Measurements from ENCODE around the gene MAN2A1.

The MAN2A1 gene

DNA sequence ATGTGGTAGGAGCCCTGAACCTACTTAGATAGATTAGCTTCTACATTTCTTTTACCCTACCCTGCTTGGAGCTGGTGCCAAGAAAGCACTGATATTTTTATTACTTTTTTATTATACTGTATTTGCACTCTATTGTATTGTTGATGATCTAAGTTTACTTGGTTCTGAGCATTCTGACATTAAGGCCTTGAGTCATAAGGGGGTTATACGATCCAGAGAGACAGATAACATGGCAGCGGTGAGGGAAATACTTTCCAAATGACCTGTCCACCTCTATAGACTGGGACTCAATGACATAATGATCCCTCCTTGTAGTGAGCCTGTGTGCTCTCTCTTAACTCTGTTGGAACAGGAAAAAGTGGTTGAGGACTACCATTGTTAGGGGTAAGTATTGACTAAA lies 176.3 kb downstream of the MAN2A1 start:
- Histone ChIP-seq H3K79me2 (ENCODE audit: low read length) (peaks cover 22% of the 10 kb centered on the region), H3K36me3 (replicated peaks; ENCODE audit: insufficient read depth, low read length) (peaks cover 28% of the 10 kb centered on the region), H3F3A (ENCODE audit: insufficient read depth, low read length) (peaks cover 9% of the 10 kb centered on the region; the same call in 1 of the 2 replicates), H2AFZ (ENCODE audit: low read length) (no peak overlapping the region), H3K4me1 (ENCODE audit: low read length) (peaks cover 52% of the 10 kb centered on the region), H3K9me3 (replicated peaks; ENCODE audit: insufficient read depth, low read length) (no peaks in the 10 kb centered on the region), H3K27ac (ENCODE audit: low read length) (peak overlapping the region; percentile 2; the same call in 1 of the 2 replicates), H3K9me2 (replicated peaks; ENCODE audit: insufficient read depth, low read length) (no peaks in the 10 kb centered on the region), H4K20me1 (ENCODE audit: insufficient read depth, low read length) (no peaks in the 10 kb centered on the region), H3K4me2 (ENCODE audit: low read depth, low read length) (no peak overlapping the region), H3K9ac (ENCODE audit: low read length) (no peak overlapping the region), H3K27me3 (replicated peaks; ENCODE audit: insufficient read depth, low read length) (no peaks in the 10 kb centered on the region), H3K4me3 (ENCODE audit: low read length) (no peak overlapping the region)
- DNase-seq = no peak
- TF ChIP-seq, protein P1, sequence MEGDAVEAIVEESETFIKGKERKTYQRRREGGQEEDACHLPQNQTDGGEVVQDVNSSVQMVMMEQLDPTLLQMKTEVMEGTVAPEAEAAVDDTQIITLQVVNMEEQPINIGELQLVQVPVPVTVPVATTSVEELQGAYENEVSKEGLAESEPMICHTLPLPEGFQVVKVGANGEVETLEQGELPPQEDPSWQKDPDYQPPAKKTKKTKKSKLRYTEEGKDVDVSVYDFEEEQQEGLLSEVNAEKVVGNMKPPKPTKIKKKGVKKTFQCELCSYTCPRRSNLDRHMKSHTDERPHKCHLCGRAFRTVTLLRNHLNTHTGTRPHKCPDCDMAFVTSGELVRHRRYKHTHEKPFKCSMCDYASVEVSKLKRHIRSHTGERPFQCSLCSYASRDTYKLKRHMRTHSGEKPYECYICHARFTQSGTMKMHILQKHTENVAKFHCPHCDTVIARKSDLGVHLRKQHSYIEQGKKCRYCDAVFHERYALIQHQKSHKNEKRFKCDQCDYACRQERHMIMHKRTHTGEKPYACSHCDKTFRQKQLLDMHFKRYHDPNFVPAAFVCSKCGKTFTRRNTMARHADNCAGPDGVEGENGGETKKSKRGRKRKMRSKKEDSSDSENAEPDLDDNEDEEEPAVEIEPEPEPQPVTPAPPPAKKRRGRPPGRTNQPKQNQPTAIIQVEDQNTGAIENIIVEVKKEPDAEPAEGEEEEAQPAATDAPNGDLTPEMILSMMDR (IDR thresholded peaks at IDR 0.05; ENCODE audit: low read length) = no peak
- no peak for TF ChIP-seq EZH2 (optimal IDR thresholded peaks at IDR 0.05; ENCODE audit: low read depth, low read length)
- TF ChIP-seq EZH2phosphoT487 (IDR thresholded peaks at IDR 0.05; ENCODE audit: low read length) = no peak

DNA sequence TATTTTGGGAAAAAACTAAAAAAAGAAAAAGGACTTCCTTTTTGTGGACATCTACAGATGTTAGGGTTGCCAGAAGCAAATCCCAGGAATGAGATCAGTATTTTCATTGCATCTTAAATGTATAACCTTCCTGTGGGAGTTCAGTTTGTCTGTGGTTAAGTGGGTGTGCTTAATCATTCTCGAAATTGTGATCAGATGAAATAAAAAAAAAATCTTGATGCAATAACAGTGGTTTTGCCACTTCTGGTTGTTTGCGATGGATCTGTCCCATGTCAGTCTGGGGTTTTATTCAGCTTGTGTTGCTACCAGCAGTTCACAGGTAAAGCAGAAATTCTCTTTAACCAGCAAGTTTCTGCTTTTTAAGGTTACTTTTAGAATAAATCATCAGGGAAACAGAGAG lies 179.0 kb downstream of the MAN2A1 start:
- H4K20me1 ChIP-seq (ENCODE audit: insufficient read depth, low read length) = no peaks in the 10 kb centered on the region
- H3K4me2 ChIP-seq (ENCODE audit: low read depth, low read length) = no peak overlapping the region
- TF ChIP-seq EZH2phosphoT487 (IDR thresholded peaks at IDR 0.05; ENCODE audit: low read length) (no peak), EZH2 (optimal IDR thresholded peaks at IDR 0.05; ENCODE audit: low read depth, low read length) (no peak)
- peaks cover 17% of the 10 kb centered on the region; the same call in 1 of the 2 replicates for H3F3A ChIP-seq (ENCODE audit: insufficient read depth, low read length)
- no peak for DNase-seq
- no peaks in the 10 kb centered on the region for H3K27me3 ChIP-seq (replicated peaks; ENCODE audit: insufficient read depth, low read length)
- H3K9me2 ChIP-seq (replicated peaks; ENCODE audit: insufficient read depth, low read length) = no peaks in the 10 kb centered on the region
- H3K27ac ChIP-seq (ENCODE audit: low read length) = no peak overlapping the region
- H3K4me1 ChIP-seq (ENCODE audit: low read length) = peaks cover 25% of the 10 kb centered on the region
- no peaks in the 10 kb centered on the region for H3K9me3 ChIP-seq (replicated peaks; ENCODE audit: insufficient read depth, low read length)
- peaks cover 15% of the 10 kb centered on the region for H3K36me3 ChIP-seq (replicated peaks; ENCODE audit: insufficient read depth, low read length)
- 0 out of 2 replicates have a peak, but pooled peaks cover 2% of the 10 kb centered on the region for H3K79me2 ChIP-seq (ENCODE audit: low read length)
- H2AFZ ChIP-seq (ENCODE audit: low read length) = no peak overlapping the region
- H3K9ac ChIP-seq (ENCODE audit: low read length) = no peak overlapping the region
- no peak overlapping the region for H3K4me3 ChIP-seq (ENCODE audit: low read length)

DNA sequence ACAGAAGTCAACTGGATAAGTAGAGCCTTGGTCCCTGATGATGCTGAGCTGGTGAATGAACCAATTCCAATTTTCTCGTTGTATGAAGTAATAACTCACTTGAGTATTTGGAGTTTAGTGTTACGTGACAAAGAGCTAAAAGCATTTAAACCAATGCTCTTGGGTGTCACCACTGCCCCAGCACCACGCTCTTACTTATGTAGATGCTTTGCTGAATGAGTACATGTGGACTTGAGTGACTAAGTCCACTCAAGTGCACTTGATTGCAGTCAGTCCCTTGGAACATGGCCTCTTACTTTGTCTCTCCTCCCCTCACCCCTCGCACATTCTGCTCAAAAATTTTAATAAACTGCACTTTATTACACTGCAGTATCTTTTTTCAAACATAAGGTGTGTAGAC lies 184.0 kb downstream of the MAN2A1 start:
- Histone ChIP-seq H3K9ac (ENCODE audit: low read length) (no peak overlapping the region), H3K27ac (ENCODE audit: low read length) (no peak overlapping the region), H4K20me1 (ENCODE audit: insufficient read depth, low read length) (no peaks in the 10 kb centered on the region), H3K36me3 (replicated peaks; ENCODE audit: insufficient read depth, low read length) (no peaks in the 10 kb centered on the region), H3K4me3 (ENCODE audit: low read length) (no peak overlapping the region), H3K79me2 (ENCODE audit: low read length) (no peaks in the 10 kb centered on the region), H3K9me3 (replicated peaks; ENCODE audit: insufficient read depth, low read length) (no peaks in the 10 kb centered on the region), H3K4me1 (ENCODE audit: low read length) (peaks cover 8% of the 10 kb centered on the region), H3K27me3 (replicated peaks; ENCODE audit: insufficient read depth, low read length) (no peaks in the 10 kb centered on the region), H3F3A (ENCODE audit: insufficient read depth, low read length) (peaks cover 17% of the 10 kb centered on the region; the same call in 1 of the 2 replicates), H3K4me2 (ENCODE audit: low read depth, low read length) (no peak overlapping the region), H3K9me2 (replicated peaks; ENCODE audit: insufficient read depth, low read length) (no peaks in the 10 kb centered on the region), H2AFZ (ENCODE audit: low read length) (no peak overlapping the region)
- no peak for TF ChIP-seq EZH2phosphoT487 (IDR thresholded peaks at IDR 0.05; ENCODE audit: low read length)
- TF ChIP-seq, protein P1 (IDR thresholded peaks at IDR 0.05; ENCODE audit: low read length) = no peak
- no peak for TF ChIP-seq EZH2 (optimal IDR thresholded peaks at IDR 0.05; ENCODE audit: low read depth, low read length)
- no peak for DNase-seq

DNA sequence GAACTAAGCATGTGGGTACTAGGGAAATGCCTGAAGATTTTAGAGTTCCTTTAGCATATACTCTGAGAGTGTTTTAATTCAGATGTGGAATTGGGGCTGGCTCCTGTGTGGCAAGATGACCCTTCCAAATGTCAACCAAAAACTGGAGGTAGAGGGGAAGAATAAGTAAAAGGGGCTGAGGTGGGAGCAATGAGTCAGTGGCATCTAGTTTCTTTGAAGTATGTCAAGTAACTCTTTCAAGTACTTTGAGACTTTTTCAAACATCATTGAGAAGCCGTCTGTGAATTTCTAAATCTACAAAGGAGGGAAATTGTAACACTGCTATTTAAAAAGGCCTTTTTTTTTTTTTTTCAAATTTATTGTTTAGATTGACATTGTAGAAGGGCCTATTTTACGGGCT lies 184.4 kb downstream of the MAN2A1 start:
- TF ChIP-seq, protein P1 (IDR thresholded peaks at IDR 0.05; ENCODE audit: low read length) = no peak
- TF ChIP-seq EZH2 (optimal IDR thresholded peaks at IDR 0.05; ENCODE audit: low read depth, low read length) (no peak), EZH2phosphoT487 (IDR thresholded peaks at IDR 0.05; ENCODE audit: low read length) (no peak)
- no peak for DNase-seq
- Histone ChIP-seq H3K27ac (ENCODE audit: low read length) (no peak overlapping the region), H3K4me2 (ENCODE audit: low read depth, low read length) (no peak overlapping the region), H3K79me2 (ENCODE audit: low read length) (no peaks in the 10 kb centered on the region), H3K27me3 (replicated peaks; ENCODE audit: insufficient read depth, low read length) (no peaks in the 10 kb centered on the region), H3K4me3 (ENCODE audit: low read length) (no peak overlapping the region), H3K4me1 (ENCODE audit: low read length) (peaks cover 8% of the 10 kb centered on the region), H3K9me3 (replicated peaks; ENCODE audit: insufficient read depth, low read length) (no peaks in the 10 kb centered on the region), H3K36me3 (replicated peaks; ENCODE audit: insufficient read depth, low read length) (no peaks in the 10 kb centered on the region), H2AFZ (ENCODE audit: low read length) (no peak overlapping the region), H3F3A (ENCODE audit: insufficient read depth, low read length) (peaks cover 17% of the 10 kb centered on the region; the same call in 1 of the 2 replicates), H3K9ac (ENCODE audit: low read length) (no peak overlapping the region), H3K9me2 (replicated peaks; ENCODE audit: insufficient read depth, low read length) (no peaks in the 10 kb centered on the region), H4K20me1 (ENCODE audit: insufficient read depth, low read length) (no peaks in the 10 kb centered on the region)

Measured in MM.1S (cell line).